Measurements from ENCODE around the gene B4GALT4.

- TF ChIP-seq POLR2AphosphoS5 (IDR thresholded peaks at IDR 0.05) (no peak), POLR2A (IDR thresholded peaks at IDR 0.05) (no peak), CTCF (IDR thresholded peaks at IDR 0.05) (no peak), EP300 (IDR thresholded peaks at IDR 0.05) (no peak)
Observed at GRCh38 chr3:119243712-119244111, 3.0 kb upstream of the B4GALT4 start.

Data from gastroesophageal sphincter (tissue), 3 donors.